ENCODE results near the gene CDK14.

Gene CDK14

DNA sequence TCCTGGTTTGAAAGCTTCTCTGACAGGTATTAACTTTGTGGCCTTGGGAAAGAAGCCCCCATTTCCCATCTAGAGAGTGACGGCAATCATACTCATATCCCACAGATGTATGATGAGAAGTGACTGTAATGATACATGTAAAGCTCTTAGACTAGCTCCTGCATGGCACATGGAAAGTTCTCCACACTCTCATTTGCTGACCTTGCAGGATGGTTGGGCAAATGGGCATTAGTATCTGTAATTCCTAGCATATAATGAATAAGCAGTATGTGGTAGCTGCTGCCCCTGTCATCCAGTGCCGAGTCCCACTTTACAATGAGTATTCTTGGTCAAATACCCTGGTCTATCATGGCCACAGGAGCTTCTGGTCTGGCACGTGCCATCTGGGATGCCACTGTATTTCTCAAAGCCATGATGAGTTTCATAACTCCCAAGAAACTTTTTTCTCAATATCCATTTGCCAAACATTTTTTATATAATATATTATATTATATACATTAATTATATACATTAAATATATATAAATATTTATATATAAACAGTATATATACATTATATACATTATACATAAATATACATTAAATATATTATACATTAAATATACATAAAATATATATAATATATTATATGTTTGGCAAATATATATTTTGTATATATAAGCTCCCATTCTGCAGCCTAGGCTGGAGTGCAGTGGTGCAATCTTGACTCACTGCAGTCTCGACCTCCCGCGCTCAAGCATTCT, 561.6 kb downstream of the CDK14 start:
- H3K9me3 ChIP-seq (replicated peaks; ENCODE audit: insufficient read depth, low read length) = no peaks in the 10 kb centered on the region
- no peaks in the 10 kb centered on the region for H3K27me3 ChIP-seq (replicated peaks; ENCODE audit: insufficient read depth, low read length)
- no peak for DNase-seq
- H3K79me2 ChIP-seq (ENCODE audit: low read length) = no peaks in the 10 kb centered on the region
- H3K27ac ChIP-seq (ENCODE audit: low read length) = no peak overlapping the region
- no peaks in the 10 kb centered on the region for H3K36me3 ChIP-seq (replicated peaks; ENCODE audit: insufficient read depth, low read length)
- no peaks in the 10 kb centered on the region for H4K20me1 ChIP-seq (ENCODE audit: insufficient read depth, low read length)
- H3K9me2 ChIP-seq (replicated peaks; ENCODE audit: insufficient read depth, low read length) = no peaks in the 10 kb centered on the region
- H3K9ac ChIP-seq (ENCODE audit: low read length) = no peak overlapping the region
- no peak overlapping the region for H3K4me2 ChIP-seq (ENCODE audit: low read depth, low read length)
- H3K4me1 ChIP-seq (ENCODE audit: low read length) = no peaks in the 10 kb centered on the region
- H2AFZ ChIP-seq (ENCODE audit: low read length) = no peak overlapping the region
- TF ChIP-seq CTCF (IDR thresholded peaks at IDR 0.05; ENCODE audit: low read length) = no peak
- H3K4me3 ChIP-seq (ENCODE audit: low read length) = no peak overlapping the region
- no peaks in the 10 kb centered on the region for H3F3A ChIP-seq (ENCODE audit: insufficient read depth, low read length)

DNA sequence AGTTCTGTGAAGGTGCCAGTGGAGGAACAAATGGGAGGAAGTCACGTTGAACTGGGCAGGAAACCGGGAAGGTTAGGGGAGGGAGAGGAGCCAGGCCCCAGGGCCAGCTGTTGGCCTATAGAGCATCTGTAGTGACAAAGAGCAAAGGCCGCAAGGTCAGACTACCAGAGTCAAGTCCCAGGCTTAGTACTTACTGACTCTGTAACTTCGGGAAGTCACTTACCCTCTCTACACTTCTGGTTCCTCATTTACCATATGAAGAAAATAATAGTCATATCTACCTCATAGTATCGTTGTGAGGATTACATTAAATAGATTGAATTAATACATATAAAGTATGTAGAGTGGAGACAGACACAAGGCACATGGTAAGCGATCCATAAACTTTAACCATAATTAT, 566.3 kb downstream of the CDK14 start:
- H3F3A ChIP-seq (ENCODE audit: insufficient read depth, low read length) = no peaks in the 10 kb centered on the region
- no peak overlapping the region for H2AFZ ChIP-seq (ENCODE audit: low read length)
- TF ChIP-seq CTCF (IDR thresholded peaks at IDR 0.05; ENCODE audit: low read length) = no peak
- no peak for TF ChIP-seq EZH2 (optimal IDR thresholded peaks at IDR 0.05; ENCODE audit: low read depth, low read length)

DNA sequence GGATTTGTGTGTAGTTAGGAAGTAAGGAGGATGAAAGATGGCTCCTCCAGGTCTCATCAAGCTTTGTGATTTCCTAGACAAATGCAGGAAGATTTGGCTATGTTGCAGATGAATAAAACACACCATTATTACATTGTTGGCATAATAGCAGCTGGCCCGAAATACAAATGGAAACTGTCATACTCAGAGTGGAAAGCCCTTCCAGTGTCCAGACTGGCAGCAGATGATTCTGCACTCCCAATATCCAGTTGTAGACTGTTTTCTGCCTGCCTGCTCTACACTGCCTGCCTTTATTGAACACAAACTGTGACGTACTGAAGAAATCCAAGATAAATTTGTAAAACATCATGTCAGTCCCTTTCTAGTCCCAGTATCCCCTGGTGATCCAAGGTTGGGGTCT, 568.4 kb downstream of the CDK14 start:
- H3K9me2 ChIP-seq (replicated peaks; ENCODE audit: insufficient read depth, low read length) = no peaks in the 10 kb centered on the region
- no peak for DNase-seq
- H3F3A ChIP-seq (ENCODE audit: insufficient read depth, low read length) = no peaks in the 10 kb centered on the region
- H3K36me3 ChIP-seq (replicated peaks; ENCODE audit: insufficient read depth, low read length) = no peaks in the 10 kb centered on the region
- no peaks in the 10 kb centered on the region for H3K79me2 ChIP-seq (ENCODE audit: low read length)
- no peak overlapping the region for H3K27ac ChIP-seq (ENCODE audit: low read length)
- no peaks in the 10 kb centered on the region for H3K9me3 ChIP-seq (replicated peaks; ENCODE audit: insufficient read depth, low read length)
- 0 out of 2 replicates have a peak, but pooled peaks cover 5% of the 10 kb centered on the region for H3K4me1 ChIP-seq (ENCODE audit: low read length)
- no peaks in the 10 kb centered on the region for H4K20me1 ChIP-seq (ENCODE audit: insufficient read depth, low read length)
- H3K4me3 ChIP-seq (ENCODE audit: low read length) = no peak overlapping the region
- H3K27me3 ChIP-seq (replicated peaks; ENCODE audit: insufficient read depth, low read length) = no peaks in the 10 kb centered on the region
- TF ChIP-seq EZH2 (optimal IDR thresholded peaks at IDR 0.05; ENCODE audit: low read depth, low read length) = no peak
- TF ChIP-seq CTCF (IDR thresholded peaks at IDR 0.05; ENCODE audit: low read length) = no peak
- no peak for TF ChIP-seq EZH2phosphoT487 (IDR thresholded peaks at IDR 0.05; ENCODE audit: low read length)
- no peak overlapping the region for H3K9ac ChIP-seq (ENCODE audit: low read length)
- no peak overlapping the region for H3K4me2 ChIP-seq (ENCODE audit: low read depth, low read length)
- no peak overlapping the region for H2AFZ ChIP-seq (ENCODE audit: low read length)

More for the DNA sequence above, 566.3 kb downstream of the CDK14 start:
- Histone ChIP-seq H3K4me1 (ENCODE audit: low read length) (0 out of 2 replicates have a peak, but pooled peaks cover 5% of the 10 kb centered on the region), H3K9ac (ENCODE audit: low read length) (no peak overlapping the region), H3K36me3 (replicated peaks; ENCODE audit: insufficient read depth, low read length) (no peaks in the 10 kb centered on the region), H3K27ac (ENCODE audit: low read length) (no peak overlapping the region), H3K27me3 (replicated peaks; ENCODE audit: insufficient read depth, low read length) (no peaks in the 10 kb centered on the region), H3K9me2 (replicated peaks; ENCODE audit: insufficient read depth, low read length) (no peaks in the 10 kb centered on the region), H3K79me2 (ENCODE audit: low read length) (no peaks in the 10 kb centered on the region), H4K20me1 (ENCODE audit: insufficient read depth, low read length) (no peaks in the 10 kb centered on the region), H3K4me3 (ENCODE audit: low read length) (no peak overlapping the region), H3K4me2 (ENCODE audit: low read depth, low read length) (no peak overlapping the region), H3K9me3 (replicated peaks; ENCODE audit: insufficient read depth, low read length) (no peaks in the 10 kb centered on the region)
- DNase-seq = no peak
